BE2C (cell line): Measurements from ENCODE around the gene DDAH1.

ENCODE experiments used
- DNase-seq: peaks from one replicate; pipeline ENCODE4 v3.0.0-alpha.2; 2020
- H3K27me3 ChIP-seq: fragments of 250-450 bp; sonication (Bioruptor Pico); 2 replicates; pipeline ENCODE4 v1.5.1; 2020; ENCODE audit warnings: mild to moderate bottlenecking
- H3K36me3 ChIP-seq: fragments of 250-450 bp; sonication (Bioruptor Pico); 2 replicates; pipeline ENCODE4 v1.5.1; 2020; ENCODE audit warnings: mild to moderate bottlenecking
- H3K4me1 ChIP-seq: fragments of 250-450 bp; sonication (Bioruptor Pico); 2 replicates; pipeline ENCODE4 v1.5.1; 2020
- H3K4me3 ChIP-seq: 2 replicates; pipeline ENCODE4 v1.5.1; 2011; ENCODE audit warnings: low read depth, low read length
- H3K9me3 ChIP-seq: fragments of 250-450 bp; sonication (Bioruptor Pico); 2 replicates; pipeline ENCODE4 v1.5.1; 2020
- TF ChIP-seq, protein P1 (sequence below): IDR thresholded peaks from 2 replicates; pipeline ENCODE4 v1.5.1; 2012; ENCODE audit warnings: mild to moderate bottlenecking, low read depth, low read length

Gene DDAH1

GRCh38 chr1:85427849-85428248 is 37.1 kb downstream of the DDAH1 start:
- H3K4me1 ChIP-seq = no peaks in the 10 kb centered on the region
- no peaks in the 10 kb centered on the region for H3K27me3 ChIP-seq
- DNase-seq = no peak
- TF ChIP-seq, protein P1, sequence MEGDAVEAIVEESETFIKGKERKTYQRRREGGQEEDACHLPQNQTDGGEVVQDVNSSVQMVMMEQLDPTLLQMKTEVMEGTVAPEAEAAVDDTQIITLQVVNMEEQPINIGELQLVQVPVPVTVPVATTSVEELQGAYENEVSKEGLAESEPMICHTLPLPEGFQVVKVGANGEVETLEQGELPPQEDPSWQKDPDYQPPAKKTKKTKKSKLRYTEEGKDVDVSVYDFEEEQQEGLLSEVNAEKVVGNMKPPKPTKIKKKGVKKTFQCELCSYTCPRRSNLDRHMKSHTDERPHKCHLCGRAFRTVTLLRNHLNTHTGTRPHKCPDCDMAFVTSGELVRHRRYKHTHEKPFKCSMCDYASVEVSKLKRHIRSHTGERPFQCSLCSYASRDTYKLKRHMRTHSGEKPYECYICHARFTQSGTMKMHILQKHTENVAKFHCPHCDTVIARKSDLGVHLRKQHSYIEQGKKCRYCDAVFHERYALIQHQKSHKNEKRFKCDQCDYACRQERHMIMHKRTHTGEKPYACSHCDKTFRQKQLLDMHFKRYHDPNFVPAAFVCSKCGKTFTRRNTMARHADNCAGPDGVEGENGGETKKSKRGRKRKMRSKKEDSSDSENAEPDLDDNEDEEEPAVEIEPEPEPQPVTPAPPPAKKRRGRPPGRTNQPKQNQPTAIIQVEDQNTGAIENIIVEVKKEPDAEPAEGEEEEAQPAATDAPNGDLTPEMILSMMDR = no peak
- H3K9me3 ChIP-seq = no peaks in the 10 kb centered on the region
- H3K36me3 ChIP-seq = no peaks in the 10 kb centered on the region
- H3K4me3 ChIP-seq = no peak overlapping the region

GRCh38 chr1:85427331-85427730 is 37.6 kb downstream of the DDAH1 start:
- TF ChIP-seq, protein P1 = no peak
- Histone ChIP-seq H3K9me3 (no peaks in the 10 kb centered on the region), H3K4me3 (no peak overlapping the region), H3K36me3 (no peaks in the 10 kb centered on the region), H3K4me1 (no peaks in the 10 kb centered on the region), H3K27me3 (no peaks in the 10 kb centered on the region)
- no peak for DNase-seq

- Histone ChIP-seq H3K9me3 (no peaks in the 10 kb centered on the region), H3K27me3 (no peaks in the 10 kb centered on the region), H3K4me1 (no peaks in the 10 kb centered on the region), H3K4me3 (no peak overlapping the region), H3K36me3 (no peaks in the 10 kb centered on the region)
- TF ChIP-seq, protein P1 = no peak
- no peak for DNase-seq
These were observed 43.8 kb downstream of the DDAH1 start for GRCh38 chr1:85421179-85421578.

DNA sequence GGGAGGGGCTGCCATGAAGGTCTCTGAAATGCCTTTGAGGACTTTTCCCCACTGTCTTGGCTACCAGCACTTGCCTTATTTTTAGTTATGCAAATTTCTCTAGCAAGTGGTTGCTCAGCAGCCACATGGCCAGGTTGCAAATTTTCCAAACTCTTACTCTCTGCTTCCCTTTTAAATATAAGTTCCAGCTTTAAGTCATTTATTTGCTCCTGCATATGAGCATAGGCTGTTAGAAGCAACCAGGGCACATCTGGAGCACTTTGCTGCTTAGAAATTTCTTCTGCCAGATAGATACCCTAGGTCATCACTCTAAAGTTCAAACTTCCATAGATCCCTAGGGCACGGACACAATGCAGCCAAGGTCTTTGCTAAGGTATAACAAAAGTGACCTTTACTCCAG is 44.8 kb downstream of the DDAH1 start:
- DNase-seq = no peak
- no peaks in the 10 kb centered on the region for H3K36me3 ChIP-seq
- no peaks in the 10 kb centered on the region for H3K9me3 ChIP-seq
- no peak overlapping the region for H3K4me3 ChIP-seq
- H3K27me3 ChIP-seq = no peaks in the 10 kb centered on the region
- no peaks in the 10 kb centered on the region for H3K4me1 ChIP-seq
- TF ChIP-seq, protein P1 = no peak

DNA sequence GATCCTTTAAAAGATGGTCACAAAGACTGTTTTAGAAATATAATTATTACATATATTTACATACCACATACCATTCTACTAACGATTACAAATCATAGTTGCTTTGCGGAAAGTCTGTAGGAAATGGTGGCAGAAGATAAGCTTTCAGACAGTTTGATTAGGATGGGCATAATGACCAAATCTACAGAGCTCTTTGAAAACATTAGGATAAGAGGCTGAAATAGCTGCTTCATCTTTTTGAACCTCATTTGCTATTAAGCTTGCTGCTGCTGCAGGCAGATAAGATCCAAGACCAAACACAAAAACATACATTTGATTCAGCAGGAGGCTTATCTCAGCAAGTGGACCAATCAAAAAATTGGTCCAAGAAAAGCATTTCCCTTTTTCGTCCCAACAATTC is 47.1 kb downstream of the DDAH1 start:
- Histone ChIP-seq H3K27me3 (no peaks in the 10 kb centered on the region), H3K4me1 (no peaks in the 10 kb centered on the region), H3K36me3 (no peaks in the 10 kb centered on the region), H3K4me3 (no peak overlapping the region), H3K9me3 (no peaks in the 10 kb centered on the region)
- no peak for DNase-seq
- TF ChIP-seq, protein P1 = no peak

DNA sequence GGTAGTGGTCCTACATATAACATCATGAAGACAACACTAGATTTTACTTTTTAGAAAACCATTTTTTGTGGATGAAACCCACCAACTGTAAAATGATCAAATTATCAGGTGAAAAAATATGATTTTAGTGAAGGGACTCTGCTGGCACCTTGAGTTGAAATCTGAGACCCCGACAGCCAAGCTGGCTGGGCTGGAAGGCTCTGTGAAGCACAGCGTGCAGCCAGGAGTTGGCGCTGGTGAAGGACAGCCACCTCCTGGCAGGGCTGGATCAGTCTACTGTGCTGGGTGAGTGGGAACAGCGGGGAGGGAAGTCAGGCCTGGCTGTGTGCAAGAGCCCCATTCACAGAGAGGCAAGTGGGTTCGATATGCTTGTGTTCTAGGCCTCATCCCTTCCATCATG is 47.9 kb downstream of the DDAH1 start:
- Histone ChIP-seq H3K4me3 (no peak overlapping the region), H3K36me3 (no peaks in the 10 kb centered on the region), H3K9me3 (no peaks in the 10 kb centered on the region), H3K4me1 (no peaks in the 10 kb centered on the region), H3K27me3 (no peaks in the 10 kb centered on the region)
- TF ChIP-seq, protein P1 = no peak
- no peak for DNase-seq
